Testis (tissue), 2 donors: ENCODE data around the gene RPS26.

Experiments
- CTCF ChIP-seq, 3 experiments: fragments of 450-650 bp in 2 of 3; fragments of 200-600 bp in 1 of 3; sonication (generic) in 1 of 3; IDR thresholded peaks; one replicate each; pipeline ENCODE4 v1.5.1; 2016 to 2019; ENCODE audit warnings: antibody characterized with exemption in 3 of 3, mild to moderate bottlenecking in 2 of 3, moderate library complexity in 1 of 3
- POLR2A ChIP-seq: fragments of 450-650 bp; IDR thresholded peaks from one replicate; pipeline ENCODE4 v1.6.1; 2017; ENCODE audit warnings: antibody characterized with exemption, mild to moderate bottlenecking, moderate library complexity

- TF ChIP-seq CTCF (IDR thresholded peaks at IDR 0.05), result no peak
- TF ChIP-seq POLR2A, result no peak
Observed at GRCh38 chr12:56081393-56082347, 40.0 kb downstream of the RPS26 start.
